H7 (cell line): Measurements from ENCODE around the gene OSBPL6. TPM values are rescaled to one million over a fixed set of nuclear protein-coding genes. Genes with fewer than 3 reads are reported as not detected.

ENCODE experiments used
- DNase-seq: peaks from one replicate; pipeline ENCODE4 v3.0.0; 2012
- H3K27me3 ChIP-seq: 2 replicates; pipeline ENCODE4 v1.6.0; 2011; ENCODE audit warnings: mild to moderate bottlenecking, low read length; ENCODE audit not compliant: control insufficient read depth, insufficient read depth
- H3K36me3 ChIP-seq: replicated peaks from 2 replicates; pipeline ENCODE4 v1.5.1; 2011; ENCODE audit warnings: low read length; ENCODE audit not compliant: control insufficient read depth, insufficient read depth
- H3K4me3 ChIP-seq: 2 replicates; pipeline ENCODE4 v1.5.1; 2011; ENCODE audit warnings: low read depth, mild to moderate bottlenecking, control low read depth, low read length, moderate library complexity; ENCODE audit not compliant: insufficient read depth
- total RNA-seq: library from RNA; depleted of rRNA; stranded (reverse); fragments of >200 nt; shearing (Covaris generic); gene quantifications from 2 replicates; pipeline ENCODE4 v1.2.3, GENCODE V29; 2014; rRNA removed

The OSBPL6 gene
- total RNA-seq, 1 experiment from 2014 or later = 9.2 TPM

DNA sequence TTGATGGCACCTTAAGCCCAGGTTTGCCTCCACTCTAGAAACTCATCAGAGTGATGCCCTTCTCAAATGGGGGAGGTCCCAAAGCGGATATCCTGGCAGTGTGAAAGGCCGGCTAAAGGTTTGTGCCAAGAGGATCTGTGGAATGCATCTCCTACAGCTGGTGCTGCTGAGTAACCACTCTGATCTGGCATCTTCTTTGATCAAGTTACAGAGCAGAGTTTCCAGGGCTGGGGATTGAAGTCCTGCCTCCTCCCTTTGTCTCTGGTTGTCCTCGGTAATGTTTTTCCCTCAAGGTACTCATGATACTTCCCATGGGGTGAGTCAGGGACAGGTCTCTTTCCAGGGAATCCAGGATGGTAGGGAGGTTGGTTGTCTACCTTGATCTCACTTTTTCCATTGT lies 232.1 kb downstream of the OSBPL6 start:
- Histone ChIP-seq H3K4me3 (no peak overlapping the region), H3K36me3 (peaks cover 4% of the 10 kb centered on the region), H3K27me3 (no peaks in the 10 kb centered on the region)
- DNase-seq = no peak

DNA sequence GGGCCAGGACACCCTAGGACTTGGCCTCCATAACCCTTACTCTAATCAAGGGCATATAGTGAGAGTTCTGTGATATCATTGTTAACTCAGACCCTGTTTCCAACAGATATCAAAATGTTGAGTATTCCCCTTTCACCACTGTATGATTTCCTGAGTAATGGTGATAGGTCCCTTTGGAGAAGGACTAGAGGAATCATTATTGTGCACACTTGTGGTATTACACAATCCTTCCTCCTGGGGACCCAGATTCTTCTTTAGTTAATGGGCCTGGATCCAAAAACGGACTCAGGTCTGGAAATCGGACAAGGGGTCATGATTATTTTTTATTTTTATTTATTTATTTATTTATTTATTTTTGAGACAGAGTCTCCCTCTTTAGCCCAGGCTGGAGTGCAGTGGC lies 233.1 kb downstream of the OSBPL6 start:
- no peak for DNase-seq
- Histone ChIP-seq H3K4me3 (no peak overlapping the region), H3K36me3 (peaks cover 6% of the 10 kb centered on the region), H3K27me3 (no peaks in the 10 kb centered on the region)

DNA sequence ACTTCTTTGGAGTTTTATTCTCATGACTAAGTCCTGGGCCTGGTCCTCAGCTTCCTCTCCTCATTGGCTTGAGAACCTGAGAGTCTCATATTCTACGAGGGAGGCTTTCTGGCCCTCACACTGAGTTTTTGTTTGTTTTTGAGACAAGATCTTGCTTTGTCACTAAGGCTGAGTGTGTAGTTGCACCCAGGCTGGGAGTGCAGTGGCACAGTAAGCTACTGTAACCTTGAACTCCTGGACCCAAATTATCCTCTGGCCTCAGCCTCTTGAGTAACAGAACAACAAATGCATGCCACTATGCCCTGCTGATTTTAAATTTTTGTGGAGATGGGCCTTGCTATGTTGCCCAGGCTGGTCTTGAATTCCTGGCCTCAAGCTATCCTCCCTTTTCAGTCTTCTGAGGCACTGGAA lies 234.1 kb downstream of the OSBPL6 start:
- Histone ChIP-seq H3K27me3 (no peaks in the 10 kb centered on the region), H3K4me3 (no peak overlapping the region), H3K36me3 (peaks cover 11% of the 10 kb centered on the region)
- DNase-seq = no peak

DNA sequence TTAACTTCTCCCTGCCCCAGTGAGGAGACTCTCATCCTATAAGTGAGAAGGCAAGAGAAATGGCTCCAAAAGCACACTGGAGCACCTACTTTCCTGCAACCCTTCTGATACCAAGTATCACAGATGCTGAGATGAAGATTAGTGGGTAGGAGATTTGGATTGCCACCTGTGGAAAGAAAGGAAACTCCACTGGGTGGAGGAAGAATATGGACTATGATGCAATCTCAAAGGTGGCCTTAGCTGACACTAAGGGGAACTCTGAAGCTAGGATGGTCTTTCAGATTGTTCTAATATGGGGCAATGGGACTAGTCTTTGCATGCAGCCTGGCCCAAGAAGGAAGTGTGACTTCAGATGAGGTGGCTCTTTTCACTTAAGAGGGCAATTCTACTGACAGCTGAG lies 235.0 kb downstream of the OSBPL6 start:
- H3K36me3 ChIP-seq = peaks cover 12% of the 10 kb centered on the region
- no peaks in the 10 kb centered on the region for H3K27me3 ChIP-seq
- H3K4me3 ChIP-seq = no peak overlapping the region
- DNase-seq = no peak

DNA sequence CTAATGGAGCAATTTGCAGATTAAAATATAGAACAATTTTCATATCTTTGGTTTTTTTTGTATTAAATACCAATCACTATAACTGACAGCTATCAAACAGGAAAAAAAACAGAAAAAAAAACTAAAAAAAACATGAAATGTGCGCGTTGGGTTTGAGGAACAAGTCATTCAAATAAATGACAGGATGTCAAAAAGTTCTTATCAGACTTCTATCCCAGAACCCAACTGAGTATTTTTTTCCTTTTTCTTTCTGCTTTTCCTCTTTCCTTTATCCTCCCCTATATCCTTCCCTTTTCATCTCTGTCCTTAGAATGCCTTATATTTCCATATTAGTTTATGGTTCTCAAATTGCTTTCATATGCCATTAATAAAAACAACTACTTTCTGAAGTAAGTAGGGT lies 242.3 kb downstream of the OSBPL6 start:
- no peaks in the 10 kb centered on the region for H3K27me3 ChIP-seq
- DNase-seq = no peak
- H3K36me3 ChIP-seq = peaks cover 26% of the 10 kb centered on the region
- H3K4me3 ChIP-seq = no peak overlapping the region

DNA sequence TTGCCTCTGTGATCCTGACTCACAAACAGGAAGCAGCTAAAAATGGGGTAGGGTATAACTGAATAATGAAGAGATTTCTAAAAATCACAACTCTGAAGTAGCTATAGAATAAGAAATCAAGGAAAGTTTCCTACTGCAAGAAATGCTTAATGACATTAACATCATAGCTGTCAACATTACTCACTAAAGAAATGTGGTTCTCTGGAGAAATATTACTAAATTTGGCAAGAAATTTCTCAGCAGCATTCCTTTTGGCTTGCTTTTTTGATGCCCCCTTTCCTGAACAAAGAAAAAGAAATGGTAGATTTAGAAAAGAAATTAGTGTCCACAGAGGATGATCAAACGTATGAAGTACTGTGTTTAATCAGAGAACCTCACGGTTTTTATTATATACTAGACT lies 247.1 kb downstream of the OSBPL6 start:
- DNase-seq = no peak
- Histone ChIP-seq H3K4me3 (no peak overlapping the region), H3K27me3 (no peaks in the 10 kb centered on the region), H3K36me3 (peaks cover 23% of the 10 kb centered on the region)

DNA sequence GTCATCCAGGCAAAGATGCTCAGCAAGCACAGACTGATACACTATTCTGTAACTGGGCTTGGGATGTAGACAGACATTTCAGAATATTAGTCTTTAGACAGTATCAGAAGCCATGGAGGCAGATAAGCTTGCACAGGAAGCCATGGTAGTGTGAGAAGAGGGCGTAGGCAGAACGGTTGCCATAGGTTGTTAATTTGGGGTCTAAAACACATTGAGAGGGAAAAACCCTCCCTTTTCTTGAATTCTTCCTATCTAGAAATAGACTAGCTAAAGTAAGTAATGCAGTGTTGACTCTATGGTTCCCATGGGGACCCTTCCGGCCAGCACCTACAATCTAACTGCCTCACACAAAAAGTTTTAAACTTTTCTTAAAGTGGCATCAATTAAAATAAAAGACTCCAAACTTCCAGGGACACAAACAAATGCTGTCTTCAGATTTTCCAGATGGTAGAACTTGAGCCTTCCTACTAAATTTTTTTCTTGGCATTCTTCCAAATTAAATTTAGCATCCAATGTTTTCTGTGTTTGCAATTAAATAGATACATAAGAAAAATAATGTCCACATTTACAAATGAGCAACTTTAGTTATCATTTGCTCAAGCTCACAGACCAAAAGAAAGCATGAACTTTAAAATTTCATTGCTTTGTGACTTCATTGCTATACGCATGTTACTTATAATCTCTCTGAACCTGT lies 254.8 kb downstream of the OSBPL6 start:
- H3K4me3 ChIP-seq = no peak overlapping the region
- H3K27me3 ChIP-seq = no peaks in the 10 kb centered on the region
- no peak for DNase-seq
- peaks cover 13% of the 10 kb centered on the region for H3K36me3 ChIP-seq

DNA sequence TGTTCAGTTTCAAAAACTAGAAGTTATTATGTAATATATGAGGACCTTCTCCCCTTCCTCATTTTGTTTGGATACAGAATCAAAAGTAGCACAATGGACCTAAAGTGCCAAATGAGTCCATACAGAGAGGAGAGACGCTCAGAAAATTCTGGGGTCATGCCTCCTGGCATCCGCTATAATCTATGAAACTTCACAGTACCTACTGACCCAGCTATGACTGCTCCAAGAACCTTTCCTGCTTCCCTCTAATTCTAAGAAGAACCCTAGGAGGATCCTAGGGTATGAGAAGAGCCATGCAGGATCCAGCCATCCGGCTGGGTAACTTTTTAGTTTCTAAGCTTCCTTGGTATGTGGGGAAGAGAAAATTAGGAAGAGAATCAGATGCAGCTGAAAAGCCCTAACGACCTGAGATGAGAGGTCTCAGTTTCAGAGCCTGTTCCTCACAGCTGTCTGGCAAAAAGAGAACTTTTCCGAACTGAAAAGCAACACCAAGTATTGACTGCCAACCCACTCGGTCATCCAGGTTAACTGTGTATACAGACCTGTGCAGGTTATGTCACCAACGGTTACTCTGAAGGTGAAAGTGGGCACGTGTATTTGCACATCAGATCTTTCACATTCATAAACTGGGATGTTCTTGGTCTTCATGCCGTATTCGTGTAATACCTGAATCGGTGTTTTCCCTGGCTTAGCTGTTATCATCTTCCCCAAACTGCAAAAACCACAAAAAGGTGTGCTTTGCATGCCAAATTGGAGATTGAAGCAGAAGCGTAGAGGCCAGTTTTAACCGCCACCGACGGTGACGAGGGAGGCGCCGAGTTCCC lies 255.6 kb downstream of the OSBPL6 start:
- peaks cover 13% of the 10 kb centered on the region for H3K36me3 ChIP-seq
- no peak for DNase-seq
- peak overlapping the region; percentile 98 for H3K4me3 ChIP-seq
- H3K27me3 ChIP-seq = no peaks in the 10 kb centered on the region

DNA sequence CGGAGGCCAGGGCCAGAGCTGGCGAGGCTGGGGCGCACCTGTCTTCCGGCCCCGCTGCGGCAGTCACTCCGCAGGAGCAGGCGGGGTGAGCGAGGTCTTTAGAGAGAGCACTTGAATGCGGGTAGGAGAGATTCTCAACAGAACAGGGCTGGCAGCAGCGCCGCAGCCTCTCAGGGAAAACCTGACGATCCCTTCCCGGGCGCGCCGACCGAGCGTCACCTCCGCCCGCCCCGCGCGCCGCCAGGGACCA lies 256.1 kb downstream of the OSBPL6 start:
- Histone ChIP-seq H3K36me3 (peaks cover 13% of the 10 kb centered on the region), H3K27me3 (no peaks in the 10 kb centered on the region), H3K4me3 (peak overlapping the region; percentile 98)
- DNase-seq = no peak

DNA sequence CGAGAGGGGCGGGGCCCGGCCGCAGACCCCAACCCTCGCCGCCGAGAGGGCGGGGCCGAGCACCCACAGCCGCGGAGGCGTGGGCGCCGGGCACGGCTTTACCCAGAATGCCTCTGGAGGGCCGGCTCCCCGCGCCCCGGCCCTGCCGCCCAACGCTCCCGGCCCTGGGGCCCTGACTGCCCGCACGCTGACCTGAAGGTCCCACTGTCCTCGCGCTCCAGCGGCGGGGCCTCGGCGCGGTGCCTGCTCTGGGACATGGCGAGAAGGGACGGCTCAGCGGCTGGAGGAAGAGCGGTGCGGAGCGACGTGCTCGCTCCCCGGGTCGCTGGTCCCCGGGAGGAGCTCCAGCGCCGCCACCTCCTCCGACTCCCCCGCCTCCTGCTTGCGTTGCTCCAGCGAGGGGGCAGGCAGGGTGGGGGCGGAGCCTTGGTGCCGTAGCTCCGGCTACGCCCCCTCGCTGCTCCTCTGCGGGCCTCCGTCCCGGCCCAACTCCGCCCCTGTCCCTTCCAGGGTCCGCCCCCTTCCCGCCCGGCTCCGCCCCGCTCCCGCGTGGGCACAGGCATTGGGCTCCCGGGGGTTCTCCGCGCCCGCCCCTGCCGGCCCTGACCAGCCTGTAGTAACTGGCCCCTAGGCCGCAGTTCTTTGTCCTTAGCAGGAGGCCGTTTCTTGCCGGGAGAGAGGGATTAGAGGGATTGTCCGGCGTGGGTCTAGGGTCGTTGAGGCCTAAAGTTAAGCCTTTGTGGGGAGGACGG lies 256.6 kb downstream of the OSBPL6 start, which contains the start of the genes PJVK and PRKRA:
Gene PJVK (plus strand): TSS at position 605 of the 752 bp plus-strand sequence. CDS start 2,032 bp downstream, outside the sequence.
Gene PRKRA (minus strand): TSS at position 402 of the 752 bp plus-strand sequence. CDS start 145 bp downstream, at position 257.
- peaks cover 13% of the 10 kb centered on the region for H3K36me3 ChIP-seq
- peak; percentile 97 for DNase-seq
- H3K27me3 ChIP-seq = no peaks in the 10 kb centered on the region
- peak within 1 kb of the TSS; percentile 98 for H3K4me3 ChIP-seq

DNA sequence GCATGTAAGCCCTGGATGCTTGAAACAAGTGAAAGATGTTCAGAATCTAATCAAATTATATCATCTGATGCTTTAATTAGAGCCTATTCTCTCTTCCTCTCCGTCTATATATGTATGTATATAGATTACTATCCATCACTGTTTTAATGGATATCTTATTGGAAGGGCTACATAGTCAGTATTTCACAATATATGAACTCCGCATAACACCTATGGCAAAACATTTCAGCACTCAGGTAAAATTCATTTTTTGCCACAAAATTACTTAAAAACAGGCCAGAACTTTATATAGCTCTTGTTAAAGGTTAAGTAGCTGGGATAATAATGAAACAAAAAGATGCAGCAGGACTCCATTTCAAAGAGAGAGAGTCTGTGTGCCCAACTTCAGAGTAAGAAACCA lies 258.0 kb downstream of the OSBPL6 start:
- H3K4me3 ChIP-seq = no peak overlapping the region
- H3K27me3 ChIP-seq = no peaks in the 10 kb centered on the region
- H3K36me3 ChIP-seq = peaks cover 8% of the 10 kb centered on the region
- no peak for DNase-seq

Other genes starting within 250 kb of the OSBPL6 start
- 0.18 and 1.2 TPM in 2 replicates for gene PDE11A, start 121.7 kb upstream of the OSBPL6 start, total RNA-seq
- gene RBM45, start 82.1 kb upstream of the OSBPL6 start, total RNA-seq = 11.3 and 12.9 TPM in 2 replicates